ENCODE results near the gene COL27A1.
"Not testable (repeated sequence)": the region's sequence is repeated elsewhere in the genome, so short reads cannot be mapped to it uniquely, and the experiment has no call there.

GRCh38 chr9:114325684-114326254 lies 170.4 kb downstream of the COL27A1 start:
- TF ChIP-seq POLR2A, POLR2AphosphoS5 (IDR thresholded peaks at IDR 0.05; ENCODE audit: low read depth, low read length): not testable (repeated sequence)
